HG02571 (cell line): ENCODE results near the gene EPHA3.

Experiments
- ATAC-seq: cut with Tn5 transposase; IDR thresholded peaks from one replicate; pipeline ENCODE4 v1.9.1; 2021; ENCODE audit warnings: mild to moderate bottlenecking, moderate library complexity; ENCODE audit not compliant: unreplicated experiment

The EPHA3 gene

DNA sequence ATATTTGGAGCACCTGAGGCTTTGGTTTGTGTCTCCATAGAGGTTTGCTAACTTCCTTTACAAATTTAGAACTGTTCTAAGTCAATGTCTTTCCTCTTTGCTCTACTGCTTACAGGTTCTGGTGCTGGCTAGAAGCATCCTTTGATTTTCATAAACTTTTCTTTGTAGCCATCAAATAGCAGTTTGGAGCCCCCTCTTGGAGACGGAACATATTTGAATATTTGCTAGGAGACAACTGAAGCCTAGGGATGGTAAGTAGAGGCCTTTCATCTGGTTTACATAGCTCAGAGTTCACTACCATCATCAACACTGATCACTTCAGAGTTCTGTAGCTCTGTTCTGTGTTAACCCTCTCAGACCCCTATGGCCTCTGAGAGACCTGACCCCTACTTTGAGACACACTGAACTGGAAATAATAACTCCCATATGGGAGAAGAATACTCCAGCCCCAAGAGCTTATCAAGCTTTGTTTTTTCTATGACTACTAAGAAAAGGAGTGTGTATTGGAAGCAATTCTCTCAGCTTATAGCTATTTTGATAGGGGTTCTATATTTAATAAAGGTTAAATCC lies 420.4 kb downstream of the EPHA3 start:
- no peak for ATAC-seq
